ENCODE data around the gene N4BP2. TPM values are rescaled to one million over a fixed set of nuclear protein-coding genes. Genes with fewer than 3 reads are reported as not detected.

The N4BP2 gene
- total RNA-seq, 1 donor from 2014 or later: 41.0 TPM

DNA sequence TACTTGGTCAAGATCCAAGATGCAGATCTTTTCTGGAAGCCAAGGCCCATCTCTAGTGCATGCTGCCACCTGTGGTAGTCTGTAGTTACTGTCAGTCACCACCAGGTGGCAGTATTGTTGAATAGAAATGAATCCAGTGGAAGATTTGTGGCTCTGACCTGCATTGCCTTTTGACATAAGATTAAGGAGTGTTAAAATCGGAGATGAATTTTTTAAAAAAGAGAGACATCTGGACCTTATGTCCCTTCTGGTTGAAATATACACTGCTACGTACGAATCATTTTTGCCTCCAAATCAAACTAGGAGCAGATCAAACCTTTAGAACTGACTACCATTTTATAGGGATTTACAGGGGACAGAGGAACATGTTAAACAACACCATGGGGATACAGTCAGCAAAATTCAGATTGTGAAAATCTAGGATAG lies 93.3 kb downstream of the N4BP2 start:
- H3K36me3 Mint-ChIP-seq: peaks cover 48% of the 10 kb centered on the region
- DNase-seq (ENCODE audit: low spot score in 2 of 2, unreplicated experiment in 2 of 2): no peak
- peaks cover 14% of the 10 kb centered on the region for H3K9me3 Mint-ChIP-seq
- TF ChIP-seq, protein P1, sequence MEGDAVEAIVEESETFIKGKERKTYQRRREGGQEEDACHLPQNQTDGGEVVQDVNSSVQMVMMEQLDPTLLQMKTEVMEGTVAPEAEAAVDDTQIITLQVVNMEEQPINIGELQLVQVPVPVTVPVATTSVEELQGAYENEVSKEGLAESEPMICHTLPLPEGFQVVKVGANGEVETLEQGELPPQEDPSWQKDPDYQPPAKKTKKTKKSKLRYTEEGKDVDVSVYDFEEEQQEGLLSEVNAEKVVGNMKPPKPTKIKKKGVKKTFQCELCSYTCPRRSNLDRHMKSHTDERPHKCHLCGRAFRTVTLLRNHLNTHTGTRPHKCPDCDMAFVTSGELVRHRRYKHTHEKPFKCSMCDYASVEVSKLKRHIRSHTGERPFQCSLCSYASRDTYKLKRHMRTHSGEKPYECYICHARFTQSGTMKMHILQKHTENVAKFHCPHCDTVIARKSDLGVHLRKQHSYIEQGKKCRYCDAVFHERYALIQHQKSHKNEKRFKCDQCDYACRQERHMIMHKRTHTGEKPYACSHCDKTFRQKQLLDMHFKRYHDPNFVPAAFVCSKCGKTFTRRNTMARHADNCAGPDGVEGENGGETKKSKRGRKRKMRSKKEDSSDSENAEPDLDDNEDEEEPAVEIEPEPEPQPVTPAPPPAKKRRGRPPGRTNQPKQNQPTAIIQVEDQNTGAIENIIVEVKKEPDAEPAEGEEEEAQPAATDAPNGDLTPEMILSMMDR (IDR thresholded peaks at IDR 0.05; ENCODE audit: unreplicated experiment): peak; percentile 81
- peaks cover 3% of the 10 kb centered on the region for H3K4me1 Mint-ChIP-seq
- H3K27ac Mint-ChIP-seq: no peak overlapping the region
- no peaks in the 10 kb centered on the region for H3K27me3 Mint-ChIP-seq (ENCODE audit: low read depth)
- no peak overlapping the region for H3K4me3 Mint-ChIP-seq

GRCh38 chr4:40150932-40151331 lies 94.3 kb downstream of the N4BP2 start:
- peaks cover 3% of the 10 kb centered on the region for H3K4me1 Mint-ChIP-seq
- H3K4me3 Mint-ChIP-seq: no peak overlapping the region
- no peaks in the 10 kb centered on the region for H3K27me3 Mint-ChIP-seq (ENCODE audit: low read depth)
- H3K9me3 Mint-ChIP-seq: peaks cover 14% of the 10 kb centered on the region
- DNase-seq (ENCODE audit: low spot score in 2 of 2, unreplicated experiment in 2 of 2): no peak
- peak overlapping the region; percentile 45 for H3K27ac Mint-ChIP-seq
- H3K36me3 Mint-ChIP-seq: peaks cover 40% of the 10 kb centered on the region
- TF ChIP-seq, protein P1 (IDR thresholded peaks at IDR 0.05; ENCODE audit: unreplicated experiment): no peak

- TF ChIP-seq, protein P1 (IDR thresholded peaks at IDR 0.05; ENCODE audit: unreplicated experiment): no peak
- H3K9me3 Mint-ChIP-seq: peaks cover 11% of the 10 kb centered on the region
- no peak for DNase-seq (ENCODE audit: low spot score in 2 of 2, unreplicated experiment in 2 of 2)
- peaks cover 32% of the 10 kb centered on the region for H3K36me3 Mint-ChIP-seq
- H3K4me3 Mint-ChIP-seq: no peak overlapping the region
- peaks cover 3% of the 10 kb centered on the region for H3K4me1 Mint-ChIP-seq
- no peak overlapping the region for H3K27ac Mint-ChIP-seq
- no peaks in the 10 kb centered on the region for H3K27me3 Mint-ChIP-seq (ENCODE audit: low read depth)
Observed at GRCh38 chr4:40152637-40153036, 96.0 kb downstream of the N4BP2 start.

DNA sequence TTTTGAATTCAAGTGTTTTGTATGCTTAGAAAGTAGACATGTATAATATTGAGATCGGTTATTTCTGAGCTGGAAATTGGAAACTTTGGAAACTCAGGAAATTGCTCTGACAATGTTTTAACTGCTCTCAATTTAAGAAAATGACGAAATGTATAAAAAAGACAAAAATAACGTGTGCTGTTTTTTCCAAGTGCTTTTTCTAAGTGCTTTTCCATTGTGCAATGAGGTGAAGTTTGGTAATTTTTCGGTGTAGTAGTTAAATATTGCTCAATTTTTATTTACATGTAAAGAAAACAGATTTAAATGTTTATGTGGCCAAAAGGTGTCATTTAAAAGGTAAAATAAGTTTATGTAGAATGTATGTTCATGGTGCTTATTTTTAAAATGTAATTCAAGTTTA lies 100.8 kb downstream of the N4BP2 start:
- no peak for DNase-seq (ENCODE audit: low spot score in 2 of 2, unreplicated experiment in 2 of 2)
- Mint-ChIP-seq H3K27me3 (ENCODE audit: low read depth) (no peaks in the 10 kb centered on the region), H3K36me3 (peaks cover 33% of the 10 kb centered on the region), H3K9me3 (peaks cover 3% of the 10 kb centered on the region), H3K4me3 (no peak overlapping the region), H3K27ac (no peak overlapping the region), H3K4me1 (no peaks in the 10 kb centered on the region)
- TF ChIP-seq, protein P1 (IDR thresholded peaks at IDR 0.05; ENCODE audit: unreplicated experiment): no peak

DNA sequence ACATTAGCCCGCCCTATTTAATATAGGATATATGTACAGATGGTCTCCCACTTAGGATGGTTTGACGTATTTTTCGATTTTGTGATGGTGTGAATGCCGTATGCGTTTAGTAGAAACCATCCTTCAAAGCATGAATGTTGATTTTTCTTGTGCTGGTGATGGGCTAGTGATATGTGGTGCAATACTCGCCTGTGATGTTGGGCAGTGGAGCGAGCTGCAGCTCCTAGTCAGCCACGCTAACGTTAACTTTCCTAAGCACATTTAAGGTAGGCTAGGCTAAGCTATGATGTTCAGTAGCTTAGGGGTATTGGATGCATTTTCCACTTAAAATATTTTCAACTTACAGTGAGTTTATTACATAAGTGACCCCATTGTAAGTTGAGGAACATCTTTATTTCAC lies 103.6 kb downstream of the N4BP2 start:
- H3K4me3 Mint-ChIP-seq: no peak overlapping the region
- peaks cover 35% of the 10 kb centered on the region for H3K36me3 Mint-ChIP-seq
- no peak for DNase-seq (ENCODE audit: low spot score in 2 of 2, unreplicated experiment in 2 of 2)
- H3K27me3 Mint-ChIP-seq (ENCODE audit: low read depth): no peaks in the 10 kb centered on the region
- no peaks in the 10 kb centered on the region for H3K4me1 Mint-ChIP-seq
- H3K27ac Mint-ChIP-seq: no peak overlapping the region
- peaks cover 6% of the 10 kb centered on the region for H3K9me3 Mint-ChIP-seq
- TF ChIP-seq, protein P1 (IDR thresholded peaks at IDR 0.05; ENCODE audit: unreplicated experiment): no peak

- H3K4me3 Mint-ChIP-seq: no peak overlapping the region
- no peak overlapping the region for H3K27ac Mint-ChIP-seq
- TF ChIP-seq, protein P1 (IDR thresholded peaks at IDR 0.05; ENCODE audit: unreplicated experiment): no peak
- peaks cover 22% of the 10 kb centered on the region for H3K9me3 Mint-ChIP-seq
- H3K4me1 Mint-ChIP-seq: no peaks in the 10 kb centered on the region
- H3K27me3 Mint-ChIP-seq (ENCODE audit: low read depth): no peaks in the 10 kb centered on the region
- DNase-seq (ENCODE audit: low spot score in 2 of 2, unreplicated experiment in 2 of 2): no peak
- H3K36me3 Mint-ChIP-seq: peaks cover 53% of the 10 kb centered on the region
Observed at GRCh38 chr4:40164459-40164858, 107.8 kb downstream of the N4BP2 start.
